CD1c-positive myeloid dendritic cell (primary cell): ENCODE measurements around the gene UFSP2.

Source experiments
- DNase-seq: peaks from one replicate; pipeline ENCODE4 v3.0.0-alpha.2; 2016; ENCODE audit errors: extremely low spot score

The UFSP2 gene

GRCh38 chr4:185426960-185427688 lies 1.4 kb upstream of the UFSP2 start:
- DNase-seq: no peak

- DNase-seq: peak; percentile 24
These were observed 688 bp downstream of the UFSP2 start for GRCh38 chr4:185424905-185425646.

DNA sequence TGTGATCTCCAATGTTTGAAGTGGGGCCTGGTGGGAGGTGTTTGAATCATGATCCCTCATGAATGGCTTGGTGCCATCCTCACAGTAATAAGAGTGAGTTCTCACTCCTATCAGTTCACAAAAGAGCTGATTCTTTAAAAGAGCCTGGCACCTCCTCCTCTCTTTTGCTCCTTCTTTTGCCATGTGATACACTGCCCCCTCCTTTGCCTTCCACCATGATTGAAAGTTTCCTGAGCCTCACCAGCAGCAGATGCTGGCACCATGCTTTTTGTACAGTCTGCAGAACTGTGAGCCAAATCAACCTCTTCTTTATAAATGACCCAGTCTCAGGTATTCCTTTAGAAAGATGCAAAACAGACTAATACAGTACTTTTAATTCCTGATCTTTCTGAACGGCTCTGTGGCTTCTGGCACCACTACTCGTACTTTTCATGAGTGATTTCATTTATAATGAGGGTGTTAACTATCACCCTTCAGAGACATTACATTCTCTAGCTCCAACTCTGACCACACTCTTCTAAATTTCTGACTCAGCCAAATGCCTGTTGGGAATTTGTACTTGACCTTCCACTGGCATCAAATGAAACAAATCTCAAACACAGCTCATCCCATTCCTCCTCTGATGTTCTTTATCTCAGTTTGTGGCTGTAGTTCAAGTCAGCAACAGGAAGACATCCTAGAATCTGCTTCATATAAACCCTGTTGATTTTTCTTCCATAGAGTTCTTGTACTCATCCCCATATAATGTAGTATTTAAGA lies 4.2 kb downstream of the UFSP2 start:
- no peak for DNase-seq

DNA sequence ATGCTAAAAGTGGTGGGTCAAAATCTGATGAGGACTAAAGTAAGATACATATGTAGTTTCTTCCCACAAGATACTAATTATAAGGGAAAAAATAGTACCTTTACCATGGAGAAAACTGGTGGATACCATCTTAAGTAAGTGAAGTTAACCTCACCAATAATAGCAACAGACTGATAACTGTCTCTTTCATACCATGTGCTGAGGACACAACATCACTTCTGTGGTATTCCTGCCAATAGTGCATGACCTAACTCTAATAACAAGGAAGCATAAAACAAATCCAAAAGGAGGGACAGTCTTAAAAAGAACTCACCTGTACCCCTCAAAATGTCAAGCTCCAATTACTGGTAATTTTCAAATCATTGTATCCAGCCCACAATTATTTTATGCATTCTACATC lies 8.8 kb downstream of the UFSP2 start:
- DNase-seq: no peak

GRCh38 chr4:185412412-185412811 lies 13.4 kb downstream of the UFSP2 start:
- no peak for DNase-seq

DNA sequence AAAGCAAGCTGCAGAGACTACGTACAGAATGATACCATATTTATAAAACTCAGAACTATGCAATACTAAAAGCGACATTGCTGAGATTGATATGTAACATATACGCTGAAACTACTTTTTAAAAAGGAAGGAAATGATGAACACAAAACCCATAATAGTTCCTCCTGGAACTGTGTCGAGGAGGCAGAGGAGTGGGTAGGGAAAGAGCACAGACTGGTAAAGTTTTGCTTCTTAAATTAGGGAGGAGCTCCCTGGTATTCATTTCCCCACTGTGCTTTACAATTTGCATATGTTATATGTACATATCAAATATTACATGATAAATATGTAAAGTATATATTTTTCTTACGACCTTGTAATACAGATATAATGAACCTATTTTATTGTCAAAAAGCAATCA lies 13.9 kb downstream of the UFSP2 start:
- peak; percentile 68 for DNase-seq

DNA sequence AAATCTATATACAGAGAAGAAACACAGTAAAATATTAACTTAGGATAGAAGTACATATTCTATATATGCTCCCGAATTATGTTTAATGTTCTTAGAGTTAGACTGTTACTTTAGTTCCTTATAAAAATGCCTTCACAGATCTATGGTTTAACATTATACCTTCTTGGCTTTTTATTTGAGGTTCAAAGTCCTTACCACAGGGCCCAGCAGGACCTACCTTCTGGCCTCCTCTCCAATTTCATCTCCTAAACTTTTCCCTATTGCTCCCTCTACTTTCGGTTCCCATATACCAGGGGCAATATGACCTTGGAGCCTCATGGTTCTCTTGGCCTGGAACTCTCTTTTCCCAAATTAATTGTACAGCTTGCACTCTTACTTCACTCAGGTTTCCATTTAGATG lies 17.3 kb downstream of the UFSP2 start:
- no peak for DNase-seq

DNA sequence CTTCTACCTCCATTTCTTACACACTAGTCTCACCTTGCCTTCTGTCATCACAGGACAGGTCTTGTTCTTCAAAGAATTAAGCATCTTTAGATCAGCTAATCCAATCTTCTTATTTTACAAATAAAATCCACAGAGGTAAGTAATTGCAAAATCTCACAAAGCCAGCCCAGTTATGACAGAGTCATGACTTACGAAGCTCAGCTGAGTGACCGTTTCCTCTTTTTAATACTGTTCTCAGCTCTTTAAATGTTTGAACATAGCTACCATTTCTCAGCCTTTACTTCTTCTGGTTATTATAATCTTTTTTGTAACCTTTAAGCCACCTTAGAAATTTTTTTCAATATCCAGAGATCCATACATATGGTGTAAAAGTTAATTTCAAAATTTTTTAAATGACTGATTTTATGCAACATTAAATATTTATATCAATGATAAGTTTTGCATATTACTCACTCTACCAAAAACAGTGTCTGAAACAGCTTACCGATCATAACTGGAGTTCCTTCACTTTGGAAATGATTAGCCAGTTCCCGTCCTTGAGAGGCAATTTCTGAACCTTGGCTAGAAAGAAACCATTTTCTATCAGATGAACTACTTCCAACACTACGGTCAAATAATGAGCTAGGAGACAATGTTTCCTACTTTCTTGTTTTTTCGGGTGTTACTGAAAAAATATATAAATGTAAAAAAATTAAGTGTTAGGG lies 20.3 kb downstream of the UFSP2 start:
- peak; percentile 72 for DNase-seq

DNA sequence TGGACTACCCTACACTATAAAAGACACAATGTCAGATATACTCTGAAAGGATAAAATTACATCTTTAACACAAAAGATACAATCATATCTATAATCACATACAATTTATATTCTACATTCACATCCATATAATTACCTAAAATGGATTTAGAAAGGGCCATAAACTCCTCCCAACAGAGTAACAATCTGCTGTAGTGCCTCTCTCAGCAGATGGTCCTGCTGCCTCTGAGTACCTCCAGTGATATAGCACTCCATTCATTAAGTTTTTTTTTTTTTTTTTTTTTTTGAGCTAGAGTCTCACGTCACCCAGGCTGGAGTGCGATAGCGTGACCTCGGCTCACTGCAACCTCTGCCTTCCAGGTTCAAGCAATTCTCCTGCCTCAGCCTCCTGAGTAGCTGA lies 21.7 kb downstream of the UFSP2 start:
- DNase-seq: no peak

- DNase-seq: no peak
These were observed 26.3 kb downstream of the UFSP2 start for GRCh38 chr4:185399466-185399865.

GRCh38 chr4:185398618-185399017 lies 27.1 kb downstream of the UFSP2 start:
- peak; percentile 74 for DNase-seq

GRCh38 chr4:185396724-185397385 lies 28.9 kb downstream of the UFSP2 start, which contains the start of gene ANKRD37:
Gene ANKRD37 (plus strand): TSS chr4:185396841. CDS start chr4:185396924, 83 bp downstream.
- DNase-seq: no peak

DNA sequence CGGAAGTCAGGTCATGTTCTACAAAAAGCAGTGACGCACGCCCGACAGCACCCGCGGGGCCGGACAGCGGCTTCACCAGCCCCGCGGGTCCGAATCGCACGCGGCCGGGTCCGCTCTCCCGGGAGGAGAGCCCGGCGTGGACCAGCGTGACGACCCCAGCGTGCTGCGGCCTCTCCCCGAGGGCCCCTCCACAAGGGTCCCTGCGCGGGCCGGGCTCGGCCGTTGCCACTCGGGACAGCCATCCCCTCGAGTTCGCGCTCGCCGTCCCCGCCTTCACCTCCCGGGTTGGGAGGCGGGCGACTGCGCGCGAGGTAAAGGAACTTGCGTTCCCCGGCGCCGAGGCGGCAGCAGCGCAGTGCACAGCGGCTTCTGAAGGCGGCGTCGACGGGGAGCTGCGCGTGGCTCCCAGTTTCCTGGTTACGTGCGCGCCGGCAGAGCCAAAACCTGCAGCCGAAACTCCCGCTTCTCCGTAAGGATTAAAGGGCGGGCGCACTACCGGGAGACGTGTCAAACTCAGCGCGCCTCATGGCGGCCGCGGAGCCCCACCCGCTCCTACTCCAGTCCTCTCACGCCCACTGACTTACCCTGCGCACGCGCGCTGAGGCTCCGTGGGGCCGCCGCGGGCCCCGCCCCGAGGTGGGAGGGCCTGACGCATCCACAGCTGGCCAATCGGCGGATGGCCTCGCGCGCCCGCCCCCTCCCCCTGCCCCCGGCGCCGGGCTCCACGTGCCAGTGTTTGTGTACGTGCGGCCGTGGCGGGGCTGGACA lies 29.6 kb downstream of the UFSP2 start:
- peak; percentile 99 for DNase-seq

DNA sequence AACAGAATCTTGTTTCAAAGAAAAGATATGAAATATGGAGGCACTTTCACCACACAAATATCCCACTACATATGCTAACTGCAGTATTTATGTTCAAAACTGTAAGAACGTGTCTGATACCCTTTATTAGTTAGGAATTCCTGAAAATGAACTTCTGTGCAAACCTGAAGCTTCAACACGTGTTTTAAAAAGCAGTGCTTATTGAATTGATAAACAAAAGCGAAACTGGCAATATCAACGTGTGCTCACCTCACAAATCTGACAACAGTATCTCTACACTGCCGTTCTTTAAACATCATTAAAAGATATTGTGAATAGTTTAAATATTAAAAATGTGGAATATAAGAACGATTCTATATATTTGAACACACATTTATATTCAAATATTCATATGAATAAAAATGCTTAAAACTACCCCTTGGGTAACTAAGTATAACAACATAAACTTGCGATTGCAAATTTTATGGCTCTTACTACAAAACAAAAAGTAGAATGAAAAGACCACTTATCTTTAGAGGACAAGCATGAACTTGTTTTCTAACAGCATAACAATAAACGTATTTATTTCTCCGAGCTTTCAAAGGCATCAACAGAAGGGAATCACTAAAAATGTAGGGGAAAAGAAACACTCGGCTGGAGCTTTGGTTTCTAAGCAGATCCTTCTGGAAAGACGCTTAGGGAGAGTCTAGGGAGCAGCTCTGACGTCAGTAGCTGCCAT lies 30.4 kb downstream of the UFSP2 start, which contains the start of gene LRP2BP:
LRP2BP (minus strand) TSS at position 687 of the 718 bp plus-strand sequence. CDS start 17,738 bp downstream, outside the sequence.
- DNase-seq: peak; percentile 15

DNA sequence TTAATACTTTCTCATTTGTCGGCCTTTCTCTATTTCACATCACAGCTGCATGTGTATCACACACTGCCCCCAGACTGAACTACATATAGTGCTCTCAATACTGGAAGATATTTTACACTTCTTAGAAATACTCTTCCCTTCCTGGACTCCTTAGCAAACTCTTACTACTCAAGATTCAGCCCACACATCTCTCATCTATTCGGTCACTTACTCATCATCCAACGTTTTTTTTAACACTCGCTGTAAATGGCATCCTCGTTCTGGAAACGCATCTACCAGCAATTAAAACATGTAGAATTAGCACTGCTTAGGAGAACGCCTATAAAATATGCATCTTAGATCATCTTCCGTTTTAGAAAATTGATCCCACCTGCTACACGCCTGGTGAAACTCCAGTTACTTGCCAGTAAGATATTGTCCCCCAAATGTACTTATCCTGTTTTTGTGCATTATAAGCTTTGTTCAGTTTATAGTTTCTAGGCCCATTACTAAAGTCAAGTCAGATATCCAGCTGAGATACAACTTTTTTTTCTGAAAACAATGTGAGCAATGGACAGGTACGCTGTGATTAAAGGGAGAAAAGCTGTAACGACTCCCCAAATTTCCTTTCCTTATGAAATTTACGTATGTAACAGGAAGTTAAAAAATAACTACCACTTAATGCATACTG lies 31.1 kb downstream of the UFSP2 start:
- peak; percentile 9 for DNase-seq

DNA sequence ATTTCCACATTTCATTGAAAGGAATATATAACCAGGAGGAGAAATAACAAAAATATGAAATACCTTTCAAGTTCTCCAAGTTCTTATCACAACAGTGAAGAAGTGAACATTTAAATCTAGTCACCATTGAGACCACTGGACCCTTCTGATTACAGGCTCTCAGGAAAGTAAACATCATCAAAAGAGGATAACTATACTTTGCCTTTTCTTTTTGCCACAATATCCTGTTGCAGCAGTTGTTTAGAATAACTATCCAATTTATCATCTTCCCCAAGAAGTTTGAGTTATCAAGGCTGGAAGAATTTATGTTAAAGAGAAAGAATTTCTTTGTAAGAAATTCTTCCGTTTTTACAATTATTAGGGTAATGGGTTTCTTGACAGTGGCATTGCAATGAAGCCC lies 33.6 kb downstream of the UFSP2 start:
- no peak for DNase-seq

- DNase-seq: no peak
These were observed 34.8 kb downstream of the UFSP2 start for GRCh38 chr4:185390941-185391340.

GRCh38 chr4:185387957-185388356 lies 37.8 kb downstream of the UFSP2 start:
- no peak for DNase-seq

DNA sequence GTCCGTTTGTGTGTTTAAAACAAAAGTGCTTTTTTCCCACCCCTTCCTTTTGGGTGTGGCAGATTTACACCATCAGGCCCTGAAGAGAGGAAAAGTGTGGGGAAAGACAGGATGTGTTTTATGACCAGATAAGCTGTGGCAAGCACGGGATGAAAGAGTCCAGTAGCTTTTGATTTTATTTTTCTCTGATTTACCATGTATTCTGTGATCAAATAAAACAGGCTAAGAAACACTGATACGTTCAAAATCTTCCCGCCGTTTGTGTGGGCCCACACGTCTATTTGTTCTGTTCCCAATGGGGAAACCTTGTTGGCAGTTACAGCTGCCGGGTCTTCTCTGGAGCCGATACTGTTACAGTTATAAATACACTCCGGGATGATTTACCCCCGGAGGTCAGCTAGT lies 40.8 kb downstream of the UFSP2 start:
- no peak for DNase-seq
